GM18519 (cell line): ENCODE measurements around the gene TCP11L2.
A peak's percentile ranks its signal among the peaks of the same experiment; 100 is the strongest.

ENCODE experiments used
- ATAC-seq: cut with Tn5 transposase; IDR thresholded peaks from one replicate; pipeline ENCODE4 v1.9.1; 2021; ENCODE audit warnings: mild to moderate bottlenecking, moderate library complexity; ENCODE audit not compliant: unreplicated experiment, low FRiP score

TCP11L2 gene

GRCh38 chr12:106302401-106303201 is at the start of gene TCP11L2:
Gene TCP11L2 (plus strand): TSS chr12:106302733. CDS start chr12:106311076, 8,343 bp downstream.
- ATAC-seq: no peak

DNA sequence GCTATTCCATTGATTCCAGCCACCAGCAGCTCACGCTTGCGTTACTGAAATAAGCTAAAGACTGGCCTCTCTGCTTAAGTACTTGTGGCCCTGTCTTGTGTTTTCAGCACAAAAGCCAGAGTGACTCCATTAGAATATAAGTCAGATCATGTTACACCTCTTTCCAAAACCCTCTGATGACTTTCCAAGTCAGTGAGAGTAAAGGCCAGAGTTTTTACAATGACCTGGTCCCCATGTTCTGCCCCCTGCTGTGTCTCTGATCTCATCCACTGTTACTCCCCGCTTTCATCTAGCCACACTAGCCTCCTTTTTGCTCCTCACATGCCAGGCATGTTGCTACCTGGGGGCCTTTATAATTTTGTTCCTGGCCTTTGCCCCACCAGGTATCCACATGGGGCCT is 47.8 kb upstream of the TCP11L2 start:
- ATAC-seq: no peak

DNA sequence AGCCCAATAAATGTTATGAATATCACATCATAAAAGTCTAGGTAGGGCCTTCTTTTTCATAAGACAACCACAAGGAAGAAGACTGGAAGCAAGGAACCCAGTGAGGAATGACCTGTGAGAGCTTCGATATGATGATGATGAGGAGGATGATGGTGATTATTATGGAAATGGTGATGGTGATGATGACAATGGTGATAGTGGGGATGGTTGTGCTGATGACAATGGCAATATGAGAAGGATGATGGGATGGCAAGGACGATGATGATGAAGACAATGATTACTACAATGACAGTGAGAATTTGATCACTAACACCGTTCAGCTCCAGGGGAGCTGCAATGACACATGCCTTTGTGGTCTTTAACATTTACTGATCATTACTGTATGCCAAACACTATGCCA is 47.0 kb upstream of the TCP11L2 start:
- no peak for ATAC-seq

DNA sequence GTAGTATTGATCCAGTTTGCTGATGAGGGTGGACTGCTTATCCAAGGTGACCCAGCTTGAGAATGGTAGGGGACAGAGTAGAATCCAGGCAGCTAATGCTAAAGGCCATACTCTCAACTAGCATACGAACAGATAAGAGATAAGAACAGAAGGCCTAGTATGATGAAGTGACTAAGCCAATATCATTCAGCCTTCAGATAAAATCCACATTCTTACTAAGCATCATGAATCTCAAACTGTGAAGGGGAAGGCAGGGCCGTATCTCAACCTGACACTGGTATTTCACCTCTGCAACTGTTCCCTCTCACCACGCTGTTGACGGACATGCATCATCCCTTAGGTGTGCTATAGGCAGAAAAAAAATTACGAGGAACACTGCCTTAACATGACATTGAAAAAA is 46.6 kb upstream of the TCP11L2 start:
- no peak for ATAC-seq

DNA sequence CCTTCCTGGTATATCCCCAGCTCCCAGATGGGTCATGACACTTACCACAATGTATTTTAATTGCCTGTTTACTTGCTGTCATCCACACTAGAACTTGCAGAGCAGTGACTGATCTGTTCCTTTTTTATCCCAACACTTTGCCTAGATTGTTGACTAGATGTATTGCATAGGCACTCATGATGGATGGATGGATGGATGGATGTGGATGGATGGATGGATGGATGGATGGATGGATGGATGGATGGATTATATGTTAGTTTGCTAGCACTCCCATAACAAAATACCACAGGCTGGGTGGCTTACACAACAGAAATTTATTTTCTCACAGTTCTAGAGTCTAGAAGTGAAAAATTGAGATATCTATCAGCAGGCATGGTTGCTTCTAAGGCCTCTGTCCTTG is 46.0 kb upstream of the TCP11L2 start:
- ATAC-seq: no peak

DNA sequence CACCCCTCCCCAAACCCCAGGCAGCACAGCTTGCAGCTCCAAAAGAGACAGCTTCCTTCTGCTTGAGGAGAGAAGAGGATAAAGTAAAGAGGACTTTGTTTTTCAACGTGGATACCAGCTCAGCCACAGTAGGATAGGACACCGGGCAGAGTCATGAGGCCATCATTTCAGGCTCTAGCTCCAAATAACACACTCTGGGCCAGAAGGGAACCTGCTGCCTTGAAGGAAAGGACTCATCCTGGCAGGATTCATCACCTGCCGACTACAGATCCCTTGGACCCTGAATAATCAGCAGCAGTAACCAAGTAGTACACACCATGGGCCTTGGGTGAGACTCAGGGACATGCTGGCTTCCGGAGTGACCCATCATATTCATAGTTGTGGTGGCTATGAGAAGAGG is 44.3 kb upstream of the TCP11L2 start:
- ATAC-seq: no peak

DNA sequence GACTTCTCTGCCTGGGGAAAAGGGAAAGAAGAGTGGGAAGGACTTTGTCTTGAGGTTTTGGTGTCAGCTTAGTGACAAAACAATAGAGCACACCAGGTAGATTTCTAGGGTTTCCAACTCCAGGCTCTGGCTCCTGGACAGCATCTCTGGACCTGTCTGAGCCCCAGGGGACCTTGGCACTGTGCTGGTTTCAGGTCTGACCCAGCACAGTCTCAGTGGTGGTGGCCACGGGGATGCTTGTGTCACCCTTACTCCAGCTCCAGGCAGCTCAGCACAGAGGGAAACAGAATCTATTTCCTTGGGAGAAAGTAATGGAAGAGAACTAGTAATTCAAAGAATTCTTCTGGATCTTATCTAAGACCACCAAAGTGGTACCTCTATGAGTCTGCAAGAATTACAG is 43.6 kb upstream of the TCP11L2 start:
- ATAC-seq: no peak

DNA sequence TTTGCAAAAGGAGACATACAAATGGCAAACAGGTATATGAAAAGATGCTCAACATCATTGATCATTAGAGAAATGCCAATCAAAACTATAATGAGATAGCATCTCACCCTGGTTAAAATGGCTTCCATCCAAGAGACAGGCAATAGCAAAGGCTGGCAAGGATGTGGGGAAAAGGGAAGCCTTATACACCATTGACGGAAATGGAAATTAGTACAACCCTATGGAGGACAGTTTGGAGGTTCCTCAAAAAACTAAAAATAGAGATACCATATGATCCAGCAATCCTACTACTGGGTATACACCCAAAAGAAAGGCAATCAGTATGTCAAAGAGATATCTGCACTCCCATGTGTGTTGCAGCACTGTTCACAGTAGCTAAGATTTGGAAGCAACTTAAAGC is 37.4 kb upstream of the TCP11L2 start:
- no peak for ATAC-seq

GRCh38 chr12:106267535-106267934 is 35.0 kb upstream of the TCP11L2 start:
- no peak for ATAC-seq

DNA sequence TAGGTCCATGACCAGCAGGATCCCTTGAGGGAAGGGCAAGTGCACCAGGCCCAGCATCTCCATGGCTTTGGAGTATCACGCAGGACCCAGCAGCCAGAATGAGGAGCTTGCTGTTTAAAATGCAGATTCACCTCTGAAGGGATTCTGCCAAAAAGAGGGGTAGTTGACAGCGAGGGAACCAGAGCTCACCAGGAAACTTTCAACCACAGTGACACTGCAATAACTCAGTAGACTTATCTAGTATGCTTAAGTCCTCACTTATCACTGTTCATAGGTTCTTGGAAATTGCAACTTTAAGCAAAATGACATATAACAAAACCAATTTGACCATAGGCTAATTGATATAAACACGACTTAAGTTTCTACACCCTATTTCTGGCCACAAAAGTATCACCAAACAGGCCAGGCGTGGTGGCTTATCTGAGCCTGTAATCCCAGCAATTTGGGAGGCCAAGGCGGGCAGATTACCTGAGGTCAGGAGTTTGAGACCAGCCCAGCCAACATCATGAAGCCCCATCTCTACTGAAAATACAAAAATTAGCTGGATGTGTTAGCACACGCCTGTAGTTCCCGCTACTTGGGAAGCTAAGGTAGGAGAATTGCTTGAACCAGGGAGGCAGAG is 33.3 kb upstream of the TCP11L2 start:
- no peak for ATAC-seq

- ATAC-seq: no peak
These were observed 30.7 kb upstream of the TCP11L2 start for GRCh38 chr12:106271575-106272505.

DNA sequence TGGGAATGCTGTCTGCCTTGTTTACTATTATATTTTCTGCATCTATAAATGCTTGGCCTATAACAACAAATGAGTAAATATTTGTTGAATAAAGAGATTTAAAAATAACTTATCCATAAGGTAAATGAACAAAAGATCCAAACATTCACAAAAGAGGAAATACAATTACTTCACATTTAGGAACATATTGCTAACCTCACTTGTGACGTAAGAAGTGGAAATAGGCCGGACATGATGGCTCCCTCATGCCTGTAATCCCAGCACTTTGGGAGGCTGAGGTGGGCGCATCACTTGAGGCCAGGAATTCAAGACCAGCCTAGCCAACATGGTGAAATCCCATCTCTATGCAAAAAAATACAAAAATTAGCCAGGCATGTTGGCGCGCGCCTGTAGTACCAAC is 29.0 kb upstream of the TCP11L2 start:
- no peak for ATAC-seq

- no peak for ATAC-seq
These were observed 28.5 kb upstream of the TCP11L2 start for GRCh38 chr12:106274012-106274411.

DNA sequence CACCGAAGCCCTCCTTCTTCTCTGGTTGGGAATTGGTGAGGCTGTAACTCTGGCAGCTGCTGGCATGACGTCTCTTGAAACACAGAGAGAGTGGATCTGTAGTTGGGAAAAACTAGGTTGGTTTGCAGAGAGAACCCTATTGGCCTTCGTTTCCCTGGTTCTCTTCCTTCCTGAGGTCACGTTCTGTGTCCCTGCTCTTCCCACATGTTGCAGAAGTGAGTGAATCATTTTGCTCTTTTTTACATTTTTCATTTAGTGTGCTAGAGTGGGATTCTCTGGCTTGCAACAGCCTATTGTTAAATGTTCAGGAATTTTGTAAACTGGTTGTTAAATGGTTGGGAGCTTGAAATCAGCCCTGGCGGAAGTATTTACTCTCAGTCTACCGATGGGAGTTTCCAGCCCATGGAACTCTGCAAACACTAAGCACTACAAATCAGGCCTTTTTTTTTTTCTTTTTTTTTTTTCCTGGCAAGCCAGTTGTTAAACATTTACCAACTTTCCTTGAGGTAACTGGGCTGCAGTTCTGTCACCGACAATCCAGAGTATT is 27.9 kb upstream of the TCP11L2 start:
- ATAC-seq: no peak

GRCh38 chr12:106275458-106275857 is 27.1 kb upstream of the TCP11L2 start:
- ATAC-seq: no peak

- peak; percentile 81 for ATAC-seq
These were observed 26.3 kb upstream of the TCP11L2 start for GRCh38 chr12:106276032-106276740.

DNA sequence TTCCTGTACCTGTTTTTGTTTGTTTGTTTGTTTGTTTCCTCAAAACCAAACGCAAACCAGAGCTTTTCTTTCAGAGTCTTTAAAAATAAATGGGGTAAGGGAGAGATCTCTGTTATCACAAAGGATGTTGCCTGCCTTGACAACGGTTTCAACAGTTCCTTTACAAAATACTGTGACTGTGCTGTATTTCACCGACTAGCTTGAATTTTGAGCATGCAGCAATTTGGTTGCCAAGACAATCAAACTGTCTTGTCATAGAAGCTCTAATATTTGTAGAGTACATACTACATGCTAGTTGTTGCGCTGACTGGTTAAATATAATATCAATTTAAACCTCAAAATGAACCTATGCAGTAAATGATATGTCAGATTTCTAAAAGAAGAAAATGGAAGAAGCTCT is 22.4 kb upstream of the TCP11L2 start:
- no peak for ATAC-seq

GRCh38 chr12:106281056-106281782 is 21.3 kb upstream of the TCP11L2 start:
- no peak for ATAC-seq

DNA sequence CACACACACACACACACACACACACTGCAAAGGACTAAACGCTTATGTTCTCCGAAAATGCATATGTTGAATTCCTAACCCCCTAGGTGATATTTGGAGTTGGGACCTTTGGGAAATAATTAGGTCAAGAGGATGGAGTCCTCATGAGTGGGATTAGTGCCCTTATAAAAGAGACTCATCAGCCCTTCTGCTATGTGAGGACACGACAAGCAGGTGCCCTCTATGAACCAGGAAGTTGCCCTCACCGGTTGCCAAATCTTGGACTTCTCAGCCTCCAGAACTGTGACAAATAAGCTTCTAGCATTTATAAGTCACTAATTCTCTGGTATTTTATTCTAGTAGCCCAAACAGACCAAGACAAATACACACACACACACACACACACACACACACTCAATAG is 20.7 kb upstream of the TCP11L2 start:
- ATAC-seq: no peak
